Activated T-helper 1 cell treated with Interleukin-2 at 50 U/mL for 16 hours (primary cell): ENCODE data around the gene CYBA.
"Not testable (repeated sequence)": the region's sequence is repeated elsewhere in the genome, so short reads cannot be mapped to it uniquely, and the experiment has no call there.

ENCODE experiments used
- DNase-seq: peaks from one replicate; pipeline ENCODE4 v3.0.0-alpha.2; 2020; ENCODE audit warnings: low read depth

The CYBA gene

DNA sequence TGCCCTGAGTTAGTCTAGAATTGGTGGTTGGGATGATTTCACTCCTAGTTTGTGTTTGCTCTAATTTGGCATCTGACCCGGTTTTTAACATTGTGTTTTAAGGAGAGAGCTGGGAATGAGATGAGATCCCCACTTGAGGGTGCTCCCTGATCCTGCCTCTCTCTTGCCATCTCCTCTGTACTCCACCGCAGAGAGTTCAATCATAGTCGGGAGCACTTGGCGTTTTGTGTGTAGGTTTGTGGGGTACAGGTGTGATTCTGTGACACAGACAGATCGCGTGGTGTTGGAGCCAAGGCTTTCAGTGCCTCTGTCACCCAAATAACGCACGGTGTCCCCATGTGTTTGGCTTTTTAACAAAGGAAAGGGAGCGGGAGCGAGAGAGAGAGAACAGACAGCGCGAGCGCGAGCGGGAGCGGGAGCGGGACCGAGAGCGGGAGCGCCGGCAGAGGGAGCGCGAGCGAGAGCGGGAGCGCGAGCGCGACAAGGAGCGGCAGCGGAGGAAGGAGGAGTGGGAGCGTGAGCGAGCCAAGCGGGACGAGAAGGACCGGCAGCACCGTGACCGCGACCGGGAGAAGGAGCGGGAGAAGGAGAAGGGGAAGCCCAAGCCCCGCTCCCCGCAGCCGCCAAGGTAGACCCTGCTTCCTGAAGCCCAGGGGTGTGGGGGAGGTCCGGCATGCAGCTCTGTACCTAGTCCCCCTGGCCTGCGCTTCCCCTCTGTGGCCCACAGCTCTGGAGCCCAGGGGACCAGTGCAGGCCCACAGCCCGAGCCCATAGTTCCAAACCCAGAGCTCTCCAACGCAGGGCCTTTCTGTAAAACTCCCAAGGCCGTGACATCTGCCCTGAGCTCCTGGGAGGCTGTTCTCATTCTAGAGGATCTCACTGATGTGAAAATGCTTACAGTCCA lies 39.7 kb downstream of the CYBA start:
- no peak for DNase-seq

DNA sequence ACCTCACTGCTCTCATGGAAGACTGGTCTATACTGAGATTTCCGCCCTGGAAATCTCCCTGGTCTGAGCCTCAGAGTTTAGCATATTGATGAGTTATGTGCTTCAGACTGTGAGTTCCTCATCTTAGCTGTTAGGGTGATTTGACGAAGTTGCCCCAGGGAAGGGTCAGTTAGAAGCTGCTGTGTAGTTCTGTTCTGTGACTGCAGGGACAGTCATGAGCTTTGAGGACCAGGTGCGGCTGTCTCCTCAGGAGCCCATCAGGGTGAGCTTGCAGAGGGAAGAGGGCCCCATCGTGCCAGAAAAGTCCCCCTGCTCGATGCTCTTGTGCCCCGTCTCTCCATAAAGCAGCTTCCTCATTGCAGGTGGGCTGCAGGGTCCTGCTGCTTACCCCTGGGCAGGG lies 40.8 kb downstream of the CYBA start:
- DNase-seq = no peak

DNA sequence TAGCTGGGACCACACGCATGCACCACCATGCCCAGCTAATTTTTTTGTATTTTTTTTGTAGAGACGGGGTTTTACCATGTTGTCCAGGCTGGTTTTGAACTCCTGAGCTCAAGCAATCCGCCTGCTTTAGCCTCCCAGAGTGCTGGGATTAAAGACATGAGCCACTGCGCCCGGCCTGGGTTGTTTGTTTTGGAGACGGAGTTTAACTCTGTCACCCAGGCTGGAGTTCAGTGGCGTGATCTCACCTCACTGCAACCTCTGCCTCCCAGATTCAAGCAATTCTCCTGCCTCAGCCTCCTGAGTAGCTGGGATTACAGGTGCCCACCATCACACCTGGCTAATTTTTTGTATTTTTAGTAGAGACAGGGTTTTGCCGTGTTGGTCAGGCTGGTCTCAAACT lies 41.4 kb downstream of the CYBA start:
- not testable (repeated sequence) for DNase-seq

DNA sequence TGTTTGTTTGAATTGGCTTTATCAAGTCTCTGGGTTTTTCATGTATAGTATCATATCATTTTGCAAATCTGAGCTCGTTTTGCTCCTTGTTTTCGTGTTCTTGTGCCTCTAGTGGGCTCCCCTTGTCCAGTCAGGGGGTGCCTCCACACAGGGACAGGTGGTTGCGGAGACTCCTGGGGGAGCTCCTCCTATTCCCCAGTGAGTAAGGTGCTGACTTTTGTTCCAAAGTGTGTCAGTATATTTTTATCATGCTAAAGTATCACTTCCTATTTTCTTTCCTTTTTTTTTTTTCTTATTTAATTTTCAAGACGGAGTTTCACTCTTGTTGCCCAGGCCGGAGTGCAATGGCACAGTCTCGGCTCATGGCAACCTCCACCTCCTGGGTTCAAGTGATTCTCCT lies 42.8 kb downstream of the CYBA start:
- DNase-seq = no peak

DNA sequence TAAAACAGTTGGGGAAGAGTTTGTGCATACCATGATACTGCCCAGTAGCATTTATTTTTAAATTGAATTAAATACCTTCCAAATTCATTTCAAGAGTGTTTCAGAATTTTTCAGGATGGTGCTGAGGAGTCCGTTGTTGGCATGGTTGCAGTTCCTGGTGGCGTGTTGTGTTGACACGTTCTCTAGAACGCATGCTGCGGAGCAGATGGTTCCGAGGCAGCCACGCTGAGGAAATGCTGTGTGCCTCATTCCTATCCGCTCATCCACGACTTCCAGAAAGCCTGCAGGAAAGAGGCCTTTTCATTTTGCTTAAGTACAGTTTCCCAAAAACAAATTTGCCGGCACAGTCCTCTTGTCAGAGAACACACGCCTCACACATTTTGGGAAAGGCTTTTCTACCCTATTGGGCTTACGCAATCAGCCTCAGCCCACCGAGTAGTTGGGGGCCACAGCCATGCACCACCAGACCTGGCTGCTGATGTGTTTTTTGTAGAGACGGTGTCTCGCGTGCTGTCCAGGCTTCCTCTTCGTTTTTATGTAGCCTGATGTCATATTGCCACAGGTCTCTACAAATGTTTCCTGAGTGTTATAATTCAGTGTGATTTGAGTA lies 44.6 kb downstream of the CYBA start:
- DNase-seq = no peak

DNA sequence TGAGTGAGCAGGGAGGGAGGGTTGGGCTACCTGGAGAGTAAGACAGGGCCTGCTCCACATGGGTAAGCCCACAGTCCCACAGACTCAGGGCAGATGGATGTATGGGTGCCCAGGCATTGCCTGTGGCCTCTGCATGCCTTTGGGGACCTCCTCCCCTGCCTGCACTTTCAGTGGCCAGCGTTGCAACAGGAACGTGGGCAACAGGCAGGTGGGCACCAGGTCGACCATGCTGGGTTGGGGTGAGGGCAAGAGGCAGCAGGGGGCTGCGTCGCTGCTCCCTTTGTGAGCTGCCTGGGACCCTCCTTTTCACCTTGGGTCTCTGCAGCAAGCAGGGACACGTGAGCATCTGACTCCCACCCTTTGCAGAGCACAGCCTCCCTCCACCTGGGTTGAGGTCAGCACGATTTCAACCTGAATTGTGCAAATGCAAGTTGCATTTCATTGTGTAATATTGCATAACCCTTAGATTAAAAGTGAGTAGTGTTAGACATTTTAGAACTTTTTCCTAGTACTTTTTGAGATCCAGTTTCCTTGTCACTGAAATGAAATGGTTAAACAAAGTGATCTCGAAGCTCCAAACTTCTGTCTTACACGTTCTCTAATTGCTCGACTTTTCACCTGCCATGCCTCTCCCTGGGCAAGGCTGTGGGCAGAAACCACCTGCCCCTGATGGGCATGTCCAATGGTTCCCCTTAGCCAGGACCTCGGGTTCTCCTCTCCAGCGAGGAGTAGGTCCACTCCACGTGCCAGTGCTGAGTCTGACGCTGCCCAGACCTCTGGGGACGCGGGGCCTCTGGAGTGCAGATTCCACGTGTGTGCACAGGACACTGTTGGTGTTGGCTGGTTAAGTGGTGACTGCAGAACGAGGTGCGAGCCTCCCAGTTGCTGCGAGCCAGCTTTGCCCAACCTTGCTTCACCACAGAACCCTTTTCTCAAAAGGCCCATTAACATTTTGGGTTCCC lies 45.4 kb downstream of the CYBA start:
- DNase-seq = no peak

DNA sequence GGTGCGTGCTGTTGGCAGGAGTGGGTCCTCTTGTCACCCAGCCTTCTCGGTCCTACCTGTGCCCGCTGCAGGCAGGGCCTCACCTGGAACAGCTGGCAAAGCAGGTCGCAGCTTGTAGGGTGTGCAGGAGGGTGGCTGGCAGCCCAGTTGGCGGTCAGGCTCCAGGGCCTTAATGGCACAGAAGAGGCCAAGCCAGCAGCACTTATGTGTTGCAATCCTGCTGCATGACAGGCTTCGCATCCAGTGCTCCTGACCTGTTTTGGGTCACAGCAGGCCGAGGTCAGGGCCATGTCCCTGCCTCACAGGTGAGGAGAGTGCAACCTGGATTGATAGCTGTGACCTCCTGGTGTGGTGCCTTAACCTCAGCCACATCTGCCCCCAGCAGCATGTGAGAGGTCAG lies 48.8 kb downstream of the CYBA start:
- no peak for DNase-seq

DNA sequence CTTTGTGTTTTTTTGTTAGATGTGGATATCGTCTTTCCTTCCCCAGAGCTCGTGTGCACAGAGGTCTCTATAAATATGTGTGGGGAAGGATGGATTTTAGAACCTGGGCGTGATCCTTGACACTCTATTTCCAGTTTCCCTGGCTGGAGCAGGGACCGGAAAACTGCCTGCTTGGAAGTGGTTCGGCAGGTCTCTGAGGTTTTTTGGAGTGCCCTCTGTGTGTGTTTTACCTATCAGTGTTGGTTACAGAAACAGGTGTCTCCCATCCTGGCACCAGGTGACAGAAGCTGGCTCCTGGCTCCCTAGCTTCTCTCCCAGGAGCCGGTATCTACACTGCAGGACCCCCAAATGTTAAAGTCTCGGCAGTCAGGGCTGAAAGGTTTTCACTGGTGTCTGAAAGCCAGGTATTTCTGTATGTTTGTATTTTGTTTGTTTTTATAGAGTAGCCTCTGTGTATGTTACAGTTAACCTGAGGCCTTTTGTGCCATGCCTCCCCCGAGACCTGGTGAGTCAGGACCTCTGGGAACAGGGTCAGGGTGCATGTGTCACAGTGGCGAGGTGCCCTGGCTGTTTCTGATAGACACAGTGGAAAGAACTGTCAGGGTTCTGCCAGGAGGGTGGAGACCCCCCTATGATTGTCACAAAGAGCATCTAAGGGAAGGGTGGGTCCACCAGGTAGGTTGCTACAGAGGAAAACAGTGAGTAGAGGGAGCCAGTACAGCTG lies 49.4 kb downstream of the CYBA start:
- DNase-seq = no peak

DNA sequence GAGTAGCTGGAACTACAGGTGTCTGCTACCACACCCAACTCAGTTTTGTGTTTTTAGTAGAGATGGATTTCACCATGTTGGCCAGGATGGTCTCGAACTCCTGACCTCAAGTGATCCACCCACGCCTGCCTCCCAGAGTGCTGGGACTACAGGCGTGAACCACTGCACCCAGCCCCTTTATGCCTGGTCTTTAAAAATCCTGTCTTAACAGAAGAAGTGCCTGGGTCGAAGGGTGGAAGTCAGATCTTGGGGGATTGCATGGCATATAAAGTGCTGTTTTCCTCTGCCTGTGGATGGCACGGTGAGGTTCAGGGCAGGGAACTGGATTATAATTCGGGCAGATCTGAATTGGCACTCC lies 50.3 kb downstream of the CYBA start:
- DNase-seq = no peak

DNA sequence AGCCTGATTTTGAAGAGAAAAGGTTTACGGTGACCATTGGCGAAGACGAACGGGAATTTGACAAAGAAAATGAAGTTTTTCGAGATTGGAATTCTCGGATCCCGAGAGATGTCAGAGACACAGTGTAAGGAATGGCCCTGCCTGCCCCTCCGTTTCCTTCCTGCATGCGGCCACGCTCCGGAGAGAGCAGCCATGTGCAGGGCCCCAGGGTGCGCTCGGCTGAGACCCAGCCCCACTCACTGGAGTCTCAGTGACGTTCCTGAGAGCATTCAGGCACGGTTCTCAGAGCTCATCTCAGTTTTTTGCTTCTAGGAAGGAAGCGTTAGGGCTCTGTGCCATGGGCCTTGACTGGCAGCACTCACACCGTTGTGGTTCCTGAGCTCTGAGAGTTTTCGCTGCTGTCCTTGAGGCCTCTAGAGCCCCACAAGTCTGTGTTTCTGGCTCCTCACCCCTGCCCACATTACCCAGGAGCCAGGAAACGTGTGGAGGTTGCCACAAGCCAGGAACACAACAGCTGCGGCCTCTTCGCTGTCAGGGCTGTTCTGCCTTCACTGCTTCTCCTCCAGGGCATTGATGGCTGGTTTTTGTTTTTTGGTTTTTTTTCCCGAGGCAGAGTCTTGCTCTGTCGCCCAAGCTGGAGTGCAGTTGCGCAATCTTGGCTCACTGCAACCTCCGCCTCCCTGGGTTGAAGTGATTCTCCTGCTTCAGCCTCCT lies 50.9 kb downstream of the CYBA start:
- no peak for DNase-seq

DNA sequence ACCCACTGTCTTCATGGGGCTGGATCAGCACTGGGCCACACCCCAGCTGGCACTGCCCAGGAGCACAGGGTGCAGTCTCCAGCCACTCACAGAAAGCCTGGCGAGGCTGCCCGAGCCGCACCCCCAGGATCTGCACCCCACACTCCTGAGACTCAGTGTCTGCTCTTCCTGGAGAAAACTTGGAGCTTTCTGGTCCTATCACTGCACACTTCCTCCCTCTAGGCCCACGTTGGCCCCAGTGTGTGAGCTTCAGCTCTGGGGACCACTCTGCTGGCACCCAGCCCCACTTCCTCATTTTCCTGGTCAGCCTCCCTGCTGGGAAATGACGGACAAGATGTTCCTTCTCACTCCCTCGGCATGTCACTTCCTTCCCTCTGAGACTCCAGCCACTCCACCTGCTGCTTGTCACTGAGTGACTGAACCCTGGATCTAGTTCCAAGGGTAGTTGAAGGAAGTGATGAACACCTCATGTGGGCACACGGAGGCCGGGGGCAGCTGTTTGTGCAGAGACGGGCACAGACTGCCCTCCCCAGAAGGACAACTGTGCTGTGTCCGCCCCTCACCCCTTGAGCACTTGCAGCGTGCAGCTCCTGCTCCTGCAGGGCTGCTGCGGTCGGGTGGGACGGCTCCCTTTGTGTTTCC lies 51.6 kb downstream of the CYBA start:
- DNase-seq = no peak

DNA sequence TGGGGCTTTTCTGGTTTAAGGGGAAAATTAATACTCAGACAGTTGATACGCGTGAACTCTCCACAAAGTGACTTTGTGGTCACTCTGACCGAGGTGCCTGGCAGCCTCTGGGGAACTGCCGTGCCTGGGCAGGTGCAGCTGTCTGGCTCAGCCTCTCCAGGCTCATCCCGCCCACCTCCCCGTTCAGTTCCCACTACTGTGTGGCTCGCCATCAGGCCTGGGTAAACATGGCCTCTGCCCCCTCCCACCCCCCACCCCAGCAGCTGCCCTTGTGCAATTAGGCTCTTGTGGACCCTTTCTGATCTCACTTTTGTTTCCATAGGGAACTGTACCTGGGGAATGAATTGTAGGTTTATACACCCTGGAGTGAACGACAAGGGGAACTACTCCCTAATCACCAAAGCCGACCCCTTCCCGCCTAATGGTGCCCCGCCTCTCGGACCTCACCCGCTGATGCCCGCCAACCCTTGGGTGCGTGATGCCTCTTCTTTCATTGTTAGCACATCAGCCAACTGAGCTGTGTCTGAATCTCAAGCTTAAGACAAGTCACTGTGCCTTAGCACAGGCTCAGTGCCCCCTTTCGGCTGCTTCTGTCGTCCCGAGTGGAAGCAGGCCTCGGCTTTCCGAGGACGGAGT lies 52.9 kb downstream of the CYBA start:
- DNase-seq = no peak

DNA sequence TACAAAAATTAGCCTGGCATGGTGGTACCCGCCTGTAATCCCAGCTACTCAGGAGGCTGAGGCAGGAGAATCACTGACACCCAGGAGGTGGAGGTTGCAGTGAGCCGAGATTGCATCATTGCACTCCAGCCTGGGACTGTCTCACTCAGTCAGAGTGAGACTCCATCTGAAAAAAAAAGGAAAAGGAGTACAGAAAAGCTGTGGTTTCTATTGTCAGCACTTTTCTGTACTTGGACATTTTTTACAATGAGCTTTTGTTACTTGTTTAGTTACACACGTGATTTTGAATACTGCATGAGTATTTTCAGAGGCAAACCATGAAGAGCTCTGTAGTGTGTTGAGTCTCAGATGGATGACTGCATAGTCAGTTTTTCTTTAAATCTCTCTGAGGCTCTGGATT lies 54.4 kb downstream of the CYBA start:
- no peak for DNase-seq

DNA sequence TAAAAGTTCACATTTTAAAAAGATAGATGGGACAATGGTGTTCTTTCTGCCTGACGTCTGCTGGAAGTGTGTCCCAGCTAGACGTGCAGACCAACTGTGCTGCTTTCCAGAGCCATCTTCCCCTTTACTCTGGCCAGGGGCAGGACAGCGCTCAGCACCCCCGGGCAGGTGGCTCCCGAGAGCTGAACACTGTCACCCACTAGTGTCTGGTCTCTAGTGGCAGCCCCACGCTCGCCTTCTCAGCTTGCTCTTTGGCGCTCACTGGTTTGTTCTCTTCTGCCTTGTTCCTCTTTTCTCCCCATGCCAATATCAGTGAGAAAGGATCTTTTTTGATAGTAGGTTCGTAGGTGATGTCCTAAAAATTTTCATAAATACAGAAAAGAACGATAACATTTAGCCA lies 54.9 kb downstream of the CYBA start:
- DNase-seq = no peak

DNA sequence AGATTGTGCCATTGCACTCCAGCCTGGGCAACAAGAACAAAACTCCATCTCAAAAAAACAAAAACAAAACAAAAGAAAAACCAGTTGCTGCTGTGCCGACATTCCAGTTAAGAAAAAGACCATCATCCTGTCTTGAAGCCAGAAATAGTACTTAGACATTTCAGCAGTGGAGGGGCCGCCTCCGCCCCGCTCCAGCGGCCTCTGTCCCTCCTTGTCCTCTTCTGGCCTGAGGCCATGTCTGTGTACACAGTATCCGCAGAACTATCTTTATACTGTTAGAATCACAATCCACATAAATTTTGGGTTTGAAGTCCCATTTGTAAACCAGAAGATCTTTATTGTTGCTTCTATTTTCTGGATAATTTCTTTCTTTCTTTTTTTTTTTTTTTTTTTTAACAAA lies 55.8 kb downstream of the CYBA start:
- no peak for DNase-seq

DNA sequence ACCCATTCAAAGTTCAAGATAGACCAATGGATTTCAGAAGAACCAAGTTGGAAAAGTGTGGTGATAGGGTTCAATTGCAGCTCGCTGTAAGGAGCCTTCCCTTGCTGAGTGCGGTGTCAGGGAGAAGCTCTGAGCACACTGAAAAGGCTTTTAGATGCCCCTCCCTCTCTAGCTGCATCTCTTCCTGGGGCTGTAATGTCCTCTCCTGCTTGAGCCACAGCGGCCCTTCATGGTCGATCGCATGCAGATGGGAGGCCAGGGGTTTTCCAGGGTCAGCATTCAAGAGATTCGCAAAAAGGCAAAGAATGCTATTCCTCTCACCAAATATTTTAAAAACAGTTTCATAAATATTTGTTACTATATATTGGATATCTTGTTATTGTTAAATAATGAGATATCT lies 56.9 kb downstream of the CYBA start:
- DNase-seq = no peak

DNA sequence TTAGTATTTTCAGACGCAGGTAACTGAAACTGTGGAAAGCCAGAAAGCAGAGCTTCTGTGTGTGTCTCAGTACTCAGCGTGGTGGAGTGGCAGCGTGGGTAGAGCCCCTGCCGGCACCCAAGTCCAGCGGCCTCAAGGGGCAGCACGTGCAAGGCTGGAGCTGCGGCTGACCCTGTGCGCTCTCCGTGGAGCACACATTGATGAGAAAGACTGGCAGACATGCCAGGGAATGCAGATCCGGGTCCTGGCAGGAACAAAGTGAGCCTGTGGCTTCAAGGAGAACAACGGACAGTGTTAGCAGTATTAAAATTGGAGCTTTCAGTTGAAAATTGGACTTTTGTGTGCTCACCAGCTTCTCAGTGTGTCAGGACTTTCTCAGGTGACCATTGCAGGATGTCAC lies 57.4 kb downstream of the CYBA start:
- DNase-seq = no peak
